ENCODE results near the gene KCNJ13.
"Not testable (repeated sequence)": the region's sequence is repeated elsewhere in the genome, so short reads cannot be mapped to it uniquely, and the experiment has no call there.

The KCNJ13 gene

DNA sequence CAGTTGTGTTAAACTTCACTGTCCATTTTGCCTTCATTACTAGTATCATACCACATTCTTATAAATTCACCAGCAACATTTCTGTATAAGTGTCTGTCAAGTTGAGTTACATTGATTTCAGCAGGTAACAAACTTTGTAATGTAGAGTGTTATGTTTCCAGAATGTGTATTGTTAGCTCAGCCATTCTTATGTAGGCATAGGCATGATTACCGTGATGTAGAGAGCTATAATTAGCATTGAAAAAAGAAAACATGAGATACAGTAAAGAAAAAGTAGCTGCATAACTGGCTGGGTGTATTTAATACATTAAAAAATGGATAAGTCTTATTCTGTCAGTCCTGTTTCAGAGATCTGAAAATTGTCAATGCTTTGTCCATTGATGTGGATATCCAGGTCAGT, 8.5 kb downstream of the KCNJ13 start:
- no peak for DNase-seq (ENCODE audit: low spot score)

DNA sequence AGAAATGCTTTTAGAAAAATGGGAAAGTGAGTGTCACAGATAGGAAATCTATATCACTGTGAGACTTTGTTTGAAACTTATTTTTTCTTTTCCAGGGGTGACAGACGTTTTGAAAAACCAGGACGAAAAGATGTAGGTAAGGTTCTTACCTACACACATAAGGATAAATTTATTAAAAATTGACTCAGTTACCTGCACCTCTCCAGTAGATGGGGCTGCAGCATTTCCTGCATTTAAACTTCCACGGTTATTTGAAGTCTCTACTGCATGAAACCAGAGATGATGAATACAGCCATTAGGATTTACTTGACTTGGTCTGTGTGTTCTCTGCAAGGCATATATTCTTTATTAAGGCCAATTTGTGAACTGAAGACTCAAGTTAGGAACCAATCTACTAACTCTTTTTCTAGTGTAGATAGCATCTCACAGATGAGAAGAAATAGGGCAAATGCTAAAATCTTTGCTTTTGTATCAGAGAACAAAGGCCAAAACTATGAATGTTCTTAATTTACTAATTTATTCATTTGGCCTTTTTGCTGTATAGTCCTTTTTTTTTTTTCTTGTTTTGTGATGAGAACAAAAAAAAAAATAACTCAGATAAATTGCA, 15.0 kb downstream of the KCNJ13 start:
- peak; percentile 14 for DNase-seq (ENCODE audit: low spot score)

DNA sequence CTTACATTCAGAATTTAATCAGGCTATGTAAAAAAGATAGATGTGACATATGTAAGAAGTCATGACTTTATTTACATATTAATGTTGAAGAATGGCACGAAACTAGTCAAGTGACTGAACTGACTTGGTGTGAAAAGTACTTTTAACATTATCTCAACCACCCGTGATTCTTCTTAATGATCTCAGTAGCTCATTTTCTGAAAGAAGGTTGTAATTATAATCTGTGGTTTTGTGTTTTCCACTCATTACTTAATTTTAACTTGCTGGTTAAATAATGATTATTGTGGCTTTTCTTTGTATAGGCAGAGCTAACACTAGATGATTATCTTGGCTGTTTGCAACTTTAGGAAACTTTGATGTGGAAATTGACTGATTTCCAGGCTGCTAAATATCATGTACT, 18.5 kb downstream of the KCNJ13 start:
- no peak for DNase-seq (ENCODE audit: low spot score)

DNA sequence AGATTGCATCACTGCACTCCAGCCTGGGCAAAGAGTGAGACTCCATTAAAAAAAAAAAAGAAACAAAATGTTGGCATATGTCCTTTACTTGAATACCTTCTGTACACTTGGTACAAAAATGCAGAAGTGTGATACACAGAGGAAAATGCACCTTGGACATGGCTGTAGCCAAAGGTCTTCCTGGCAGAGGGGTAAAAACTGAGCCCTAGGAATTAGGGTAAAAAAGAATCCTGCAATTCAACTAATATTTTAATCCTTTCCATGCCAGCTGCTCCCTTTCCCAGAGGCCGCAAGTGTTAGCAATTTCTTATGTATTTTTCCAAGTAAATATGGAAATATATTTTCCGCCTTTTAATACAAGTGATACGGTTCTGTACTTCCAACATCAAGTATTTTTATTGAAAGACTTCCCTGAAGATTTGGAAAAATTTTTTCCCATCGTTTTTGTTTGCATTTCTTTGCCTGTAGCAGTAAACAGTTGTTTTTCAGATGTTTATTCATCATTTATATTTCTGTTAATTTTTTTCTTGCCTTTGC, 26.2 kb downstream of the KCNJ13 start:
- no peak for DNase-seq (ENCODE audit: low spot score)

DNA sequence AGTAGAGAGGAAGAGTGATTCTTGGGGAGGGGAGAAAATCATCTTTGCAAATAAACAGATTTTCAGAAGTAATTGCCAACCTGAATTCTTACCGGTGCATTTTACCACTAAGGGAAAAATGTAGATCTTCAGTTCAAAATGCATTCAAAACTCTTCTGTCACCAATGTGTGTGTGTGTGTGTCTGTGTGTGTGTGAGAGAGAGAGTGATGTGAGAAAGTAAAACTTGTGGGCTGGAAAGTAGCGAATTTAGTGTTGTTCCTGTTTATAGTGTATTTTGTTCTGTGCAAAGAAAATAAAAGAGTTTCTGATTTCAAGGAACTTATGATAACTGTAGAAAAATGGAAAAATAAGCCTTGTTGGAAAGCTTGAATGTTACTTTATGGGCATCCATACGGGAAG, 27.0 kb downstream of the KCNJ13 start:
- DNase-seq (ENCODE audit: low spot score), result no peak

DNA sequence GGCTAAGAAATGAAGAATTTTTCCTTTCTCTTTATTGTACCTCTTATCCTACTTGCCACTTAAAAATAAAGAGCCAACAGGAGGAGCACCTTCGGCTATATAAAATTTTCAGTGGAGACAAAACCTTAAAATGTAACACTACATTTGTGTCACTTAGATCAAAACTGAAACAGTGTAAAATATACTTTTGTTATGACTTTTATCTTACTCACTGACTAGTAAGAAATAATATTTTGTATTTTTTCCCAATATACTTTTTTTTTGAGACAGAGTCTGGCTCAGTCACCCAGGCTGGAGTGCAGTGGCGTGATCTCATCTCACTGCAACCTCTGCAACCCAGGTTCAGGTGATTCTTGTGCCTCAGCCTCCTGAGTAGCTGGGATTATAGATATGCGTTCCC, 28.3 kb downstream of the KCNJ13 start:
- DNase-seq (ENCODE audit: low spot score), result no peak

DNA sequence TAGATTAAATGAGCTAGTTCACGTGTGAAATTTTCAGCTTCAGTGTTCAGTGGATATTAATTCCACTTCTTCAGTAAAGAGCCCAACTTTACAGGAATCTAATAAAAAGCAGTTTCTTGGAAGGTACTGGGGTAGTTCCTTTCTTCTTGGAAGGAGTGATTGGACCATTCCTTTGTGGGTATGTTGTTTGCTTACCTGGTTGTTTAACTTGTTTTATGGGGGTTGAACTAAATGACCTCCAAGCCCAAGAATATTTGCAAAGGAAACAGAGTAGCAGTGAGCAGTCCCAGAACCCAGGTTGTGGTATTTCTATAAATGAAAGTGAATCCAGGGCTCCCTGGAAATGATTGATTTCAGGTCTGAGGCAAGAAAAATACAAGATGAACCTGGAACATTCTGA, 31.4 kb downstream of the KCNJ13 start:
- DNase-seq (ENCODE audit: low spot score), result no peak

DNA sequence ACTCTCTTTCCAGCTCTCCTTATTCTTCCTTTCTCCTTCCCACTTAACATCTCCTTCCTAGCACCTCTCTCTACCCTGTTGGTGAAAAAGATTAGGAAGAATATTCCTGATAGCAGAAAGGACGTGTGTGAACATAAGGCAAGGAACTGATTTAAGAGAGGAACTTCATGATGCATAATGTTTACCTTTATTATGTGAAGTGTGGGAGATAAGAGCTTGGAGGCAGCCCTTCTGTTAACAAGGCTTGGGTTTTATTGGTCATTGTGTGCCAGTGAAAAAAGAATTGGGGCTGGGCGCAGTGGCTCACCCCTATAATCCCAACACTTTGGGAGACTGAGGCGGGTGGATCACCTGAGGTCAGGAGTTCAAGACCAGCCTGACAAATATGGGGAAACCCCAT, 34.4 kb downstream of the KCNJ13 start:
- DNase-seq (ENCODE audit: low spot score), result no peak

DNA sequence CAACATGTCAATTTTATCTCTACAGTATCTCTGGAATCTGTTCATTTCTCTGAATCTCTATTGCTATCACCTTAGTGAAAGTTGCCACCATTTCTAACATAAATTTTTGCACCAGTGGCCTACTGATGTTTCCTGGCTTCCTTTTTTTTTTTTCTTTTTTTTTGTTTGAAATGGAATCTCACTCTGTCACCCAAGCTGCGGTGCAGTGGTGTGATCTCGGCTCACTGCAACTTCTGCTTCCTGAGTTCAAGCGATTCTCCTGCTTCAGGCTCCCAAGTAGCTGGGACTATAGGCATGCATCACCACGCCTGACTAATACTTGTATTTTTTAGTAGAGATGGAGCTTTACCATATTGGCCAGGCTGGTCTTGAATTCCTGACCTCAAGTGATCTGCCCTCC, 35.1 kb downstream of the KCNJ13 start:
- DNase-seq (ENCODE audit: low spot score), result no peak

DNA sequence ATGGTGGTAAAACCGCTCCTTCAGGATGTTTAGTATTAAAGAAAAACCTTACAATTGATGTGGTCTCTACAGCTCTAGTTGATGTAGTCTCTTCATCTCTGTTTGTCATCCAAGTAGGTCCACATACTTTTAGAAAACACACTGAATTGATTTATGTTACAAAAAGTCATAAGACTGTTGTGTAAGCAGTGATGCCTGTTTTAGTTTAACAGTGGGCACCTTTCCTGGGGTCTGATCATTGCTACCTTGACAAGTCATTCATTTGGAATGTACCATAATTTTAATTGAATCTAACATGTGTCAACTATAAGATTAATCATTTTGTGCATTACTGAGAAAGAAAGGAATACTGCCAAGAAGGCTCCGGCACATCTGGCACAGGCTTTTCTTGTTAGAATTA, 44.9 kb downstream of the KCNJ13 start:
- no peak for DNase-seq (ENCODE audit: low spot score)

DNA sequence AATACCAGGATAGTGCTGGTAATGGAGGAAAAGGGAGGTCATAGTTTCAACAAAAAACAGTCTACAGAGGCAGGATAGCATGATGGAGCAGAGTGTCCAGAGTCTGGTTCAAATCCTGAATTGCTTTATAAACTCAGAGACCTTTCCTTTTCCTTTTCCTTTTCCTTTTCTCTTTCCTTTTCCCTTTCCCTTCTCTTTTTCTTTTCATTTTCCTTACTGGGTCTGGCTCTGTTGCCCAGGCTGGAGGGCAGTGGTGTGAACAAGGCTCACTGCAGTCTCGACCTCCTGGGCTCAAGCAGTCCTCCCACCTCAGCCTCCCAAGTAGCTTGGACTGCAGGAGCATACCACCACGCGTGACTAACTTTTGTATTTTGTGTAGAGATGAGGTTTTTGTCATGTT, 47.6 kb downstream of the KCNJ13 start:
- no peak for DNase-seq (ENCODE audit: low spot score)

DNA sequence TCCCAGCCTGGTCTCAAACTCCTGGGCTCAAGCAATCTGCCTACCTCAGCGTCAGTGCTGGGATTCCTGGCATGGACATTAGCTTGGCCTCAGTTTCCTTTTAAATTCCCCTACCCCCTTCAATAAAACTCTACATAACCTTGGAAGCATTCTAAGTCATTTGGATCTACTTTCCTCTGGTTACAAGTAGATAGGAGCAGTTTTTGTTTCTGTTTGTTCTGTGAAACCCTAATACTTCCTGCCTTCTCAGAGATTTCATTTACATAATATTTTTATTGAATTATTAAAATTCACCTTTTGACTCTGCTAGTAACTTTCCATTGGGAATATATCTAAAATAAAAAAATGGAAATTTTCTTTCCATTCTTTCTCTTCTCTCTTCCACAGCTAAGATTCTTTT, 53.3 kb downstream of the KCNJ13 start:
- DNase-seq (ENCODE audit: low spot score), result no peak

DNA sequence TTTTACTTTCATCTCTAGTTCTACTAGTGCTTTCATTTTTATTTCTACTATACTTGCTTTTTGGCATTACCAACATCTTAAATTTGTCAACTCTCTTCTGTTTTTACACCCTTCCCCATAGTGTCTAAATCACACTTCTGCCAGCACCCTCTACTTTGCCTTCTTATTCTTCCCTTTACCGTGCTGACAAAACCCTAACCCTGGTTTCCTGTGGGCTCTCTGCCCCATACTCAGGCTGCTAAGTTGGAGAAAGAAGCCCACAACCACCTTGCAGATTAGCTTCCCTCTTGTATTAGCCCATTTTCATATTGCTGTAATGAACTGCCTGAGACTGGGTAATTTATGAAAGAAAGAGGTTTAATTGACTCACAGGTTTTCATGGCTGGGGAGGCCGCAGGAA, 54.5 kb downstream of the KCNJ13 start:
- no peak for DNase-seq (ENCODE audit: low spot score)

DNA sequence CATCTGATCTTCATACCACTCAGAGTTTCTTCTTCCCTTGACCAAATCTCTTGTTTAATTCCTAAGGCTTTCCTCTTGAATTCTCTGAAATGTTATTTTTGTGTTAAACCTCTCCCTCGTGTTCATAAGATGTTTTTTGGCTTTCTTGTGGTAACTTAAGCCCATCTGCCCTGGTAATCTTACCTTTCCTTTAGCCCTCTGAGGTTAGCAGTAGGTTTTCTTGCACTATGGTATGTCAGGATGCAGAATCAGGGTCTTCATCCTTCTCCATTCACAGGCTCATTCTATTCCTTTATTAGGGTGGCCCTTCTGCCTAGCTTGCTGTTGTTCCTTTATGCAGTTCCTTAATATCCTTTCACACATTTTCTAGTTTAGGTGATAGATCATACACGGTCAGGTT, 55.1 kb downstream of the KCNJ13 start:
- no peak for DNase-seq (ENCODE audit: low spot score)

DNA sequence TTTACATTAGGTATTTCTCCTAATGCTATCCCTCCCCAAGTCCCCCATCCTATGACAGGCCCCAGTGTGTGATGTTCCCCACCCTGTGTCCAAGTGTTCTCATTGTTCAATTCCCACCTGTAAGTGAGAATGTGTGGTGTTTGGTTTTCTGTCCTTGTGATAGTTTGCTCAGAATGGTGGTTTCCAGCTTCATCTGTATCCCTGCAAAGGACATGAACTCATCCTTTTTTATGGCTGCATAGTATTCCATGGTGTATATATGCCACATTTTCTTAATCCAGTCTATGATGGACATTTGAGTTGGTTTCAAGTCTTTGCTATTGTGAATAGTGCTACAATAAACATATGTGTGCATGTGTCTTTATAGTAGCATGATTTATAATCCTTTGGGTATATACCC, 56.3 kb downstream of the KCNJ13 start:
- DNase-seq (ENCODE audit: low spot score), result not testable (repeated sequence)
